SH-SY5Y (cell line): ENCODE data around the gene CTNNA1.

ENCODE experiments used
- GATA2 ChIP-seq: IDR thresholded peaks from 2 replicates; pipeline ENCODE4 v1.6.1; 2011; ENCODE audit warnings: mild to moderate bottlenecking, low read depth, low read length
- GATA3 ChIP-seq: IDR thresholded peaks from 2 replicates; pipeline ENCODE4 v1.6.1; 2011; ENCODE audit warnings: low read depth, mild to moderate bottlenecking, low read length, moderate library complexity

Gene CTNNA1

GRCh38 chr5:138967791-138968448, 214.7 kb downstream of the CTNNA1 start:
- TF ChIP-seq GATA3 (no peak), GATA2 (no peak)

GRCh38 chr5:138968601-138969000, 215.4 kb downstream of the CTNNA1 start:
- TF ChIP-seq GATA3 = no peak
- no peak for TF ChIP-seq GATA2

DNA sequence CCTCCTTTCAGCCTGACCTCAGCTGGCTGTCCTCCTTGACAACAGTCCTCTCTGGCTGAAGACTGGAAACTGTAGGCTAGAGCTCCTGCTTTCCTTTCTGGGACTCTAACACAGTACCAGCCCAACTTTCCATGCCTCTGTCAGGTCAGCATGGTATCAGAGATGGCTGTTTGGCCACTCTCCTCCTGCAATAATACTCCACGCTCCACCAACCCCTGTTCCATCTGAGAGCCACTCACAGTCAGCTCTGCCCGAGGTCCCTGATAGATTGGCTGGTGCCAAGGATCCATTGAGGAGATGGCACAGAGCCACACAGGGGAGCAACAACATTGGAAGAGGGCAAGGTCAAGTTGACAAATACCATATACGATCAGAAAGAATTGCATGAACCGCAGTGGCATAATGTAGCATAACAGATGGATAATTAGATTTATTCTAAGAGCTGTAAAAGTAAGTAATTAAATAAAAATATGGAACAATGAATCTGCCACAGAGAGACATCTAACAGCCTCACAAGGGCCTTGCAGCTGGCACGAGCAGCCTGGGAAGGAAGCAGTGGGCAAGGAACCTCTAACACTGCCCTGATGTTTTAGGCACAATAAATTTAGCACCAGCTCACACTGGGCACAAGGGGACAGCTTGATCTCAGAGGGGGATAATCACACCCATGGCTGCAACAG, 216.2 kb downstream of the CTNNA1 start:
- TF ChIP-seq GATA2 (no peak), GATA3 (no peak)

DNA sequence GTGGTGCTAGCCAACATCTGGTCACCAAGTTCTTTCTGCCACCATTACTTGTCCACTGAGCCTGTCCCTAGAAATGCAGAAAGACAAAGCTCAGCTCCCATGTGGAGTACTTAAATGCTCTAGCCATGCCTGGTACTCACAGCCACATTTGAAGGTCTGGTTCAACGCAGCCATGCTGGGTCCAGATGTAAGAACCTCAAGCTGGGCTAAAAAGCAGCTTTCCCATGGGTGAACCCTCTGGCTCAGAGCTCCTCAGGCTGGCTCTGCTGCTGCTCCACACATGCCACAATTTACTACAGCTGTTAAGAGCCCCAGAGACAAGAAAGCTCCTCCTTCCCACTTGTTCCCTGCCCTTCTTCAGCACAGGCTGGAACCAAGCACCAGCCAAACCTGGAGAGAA, 219.0 kb downstream of the CTNNA1 start:
- TF ChIP-seq GATA3 (no peak), GATA2 (no peak)

DNA sequence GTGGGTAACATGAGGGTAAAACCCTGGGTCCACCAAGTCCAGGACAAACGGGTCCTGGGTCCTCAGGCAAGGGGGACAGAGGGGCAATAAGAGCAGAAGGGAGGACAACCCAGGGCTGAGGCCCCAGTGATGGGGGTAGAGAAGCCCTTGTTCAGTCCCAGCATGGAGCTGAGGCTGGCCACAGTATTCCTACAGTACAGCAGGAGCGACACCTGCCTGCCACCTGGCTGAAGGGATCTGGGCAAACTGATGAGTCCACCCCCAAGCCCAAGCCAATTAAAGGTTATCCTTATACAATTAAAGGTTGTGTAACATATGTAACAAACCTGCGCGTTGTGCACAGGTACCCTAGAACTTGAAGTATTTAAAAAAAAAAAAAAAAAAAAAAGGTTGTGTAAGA, 219.6 kb downstream of the CTNNA1 start:
- TF ChIP-seq GATA3 (no peak), GATA2 (no peak)

DNA sequence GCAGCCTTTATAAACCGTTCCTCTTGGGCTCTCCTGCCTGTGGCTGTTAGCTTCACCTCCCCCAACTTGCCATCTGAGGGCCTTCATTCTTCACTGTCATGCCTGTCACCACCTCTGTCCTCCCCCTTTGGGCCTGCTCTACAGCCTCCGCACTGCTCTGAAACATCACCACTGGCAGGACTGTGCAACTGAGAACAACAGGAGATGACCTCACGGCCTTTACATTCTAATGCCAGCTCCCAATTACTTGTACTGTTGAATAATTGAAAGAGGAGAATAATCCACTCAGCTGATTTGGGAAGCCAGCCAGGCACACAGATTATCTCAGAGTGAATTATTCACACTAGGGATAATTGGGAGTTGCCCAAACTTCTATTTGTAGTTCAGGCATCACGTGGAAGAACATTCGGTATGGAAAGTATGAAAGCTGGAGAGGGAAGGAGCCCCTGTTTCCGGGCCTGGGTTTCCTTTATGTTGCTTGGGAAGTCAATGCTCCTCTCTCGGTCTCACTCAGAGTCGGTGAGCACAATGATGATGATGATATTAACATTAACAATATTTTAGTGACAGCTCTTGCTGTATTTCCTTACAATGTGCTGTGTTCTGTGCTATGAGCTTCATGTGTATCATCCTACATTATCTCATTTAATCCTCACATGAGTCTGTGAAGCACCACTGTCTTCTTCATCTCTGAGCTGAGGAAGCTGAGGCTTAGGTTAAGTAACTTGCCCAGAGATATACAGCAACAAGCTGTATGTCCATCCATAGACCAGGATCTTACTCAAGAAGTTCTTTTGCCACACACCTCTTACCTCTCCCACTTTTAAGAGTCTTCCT, 221.2 kb downstream of the CTNNA1 start:
- TF ChIP-seq GATA3 (no peak), GATA2 (no peak)

DNA sequence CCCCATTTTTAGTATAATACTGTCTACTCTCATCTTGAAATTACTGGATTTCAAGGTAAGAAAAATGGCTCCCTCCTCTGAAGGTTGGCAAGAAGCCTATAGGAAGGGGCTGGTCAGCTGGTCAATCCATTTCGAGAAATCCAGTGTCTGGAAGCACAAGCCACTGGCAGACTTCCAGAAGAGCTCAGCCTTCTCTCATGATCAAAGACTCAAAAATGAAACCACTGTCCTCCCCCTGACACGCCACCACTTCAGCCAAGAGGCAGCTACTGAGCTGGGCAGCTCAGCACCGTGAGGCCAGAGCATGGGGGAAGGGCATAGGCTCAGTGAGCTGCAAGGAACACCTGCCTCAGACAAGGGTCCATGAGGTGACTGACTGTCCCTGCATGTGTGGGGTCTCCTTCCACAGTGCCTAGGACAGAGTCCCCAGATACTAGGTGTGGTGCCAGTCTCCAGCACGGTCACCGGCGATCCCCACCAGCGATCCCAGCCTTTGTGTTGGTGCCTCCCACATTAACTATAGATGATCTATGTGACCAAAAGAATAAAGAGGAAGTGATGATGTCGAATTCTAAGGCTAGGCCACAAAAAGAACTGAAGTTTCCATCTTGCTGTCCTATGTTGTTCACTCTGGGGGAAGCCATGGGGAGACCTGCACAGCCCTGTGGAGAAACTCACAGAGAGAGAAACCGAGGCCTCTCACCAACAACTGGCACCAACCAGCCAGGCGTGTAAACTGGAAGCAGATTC, 222.0 kb downstream of the CTNNA1 start:
- no peak for TF ChIP-seq GATA3
- no peak for TF ChIP-seq GATA2

DNA sequence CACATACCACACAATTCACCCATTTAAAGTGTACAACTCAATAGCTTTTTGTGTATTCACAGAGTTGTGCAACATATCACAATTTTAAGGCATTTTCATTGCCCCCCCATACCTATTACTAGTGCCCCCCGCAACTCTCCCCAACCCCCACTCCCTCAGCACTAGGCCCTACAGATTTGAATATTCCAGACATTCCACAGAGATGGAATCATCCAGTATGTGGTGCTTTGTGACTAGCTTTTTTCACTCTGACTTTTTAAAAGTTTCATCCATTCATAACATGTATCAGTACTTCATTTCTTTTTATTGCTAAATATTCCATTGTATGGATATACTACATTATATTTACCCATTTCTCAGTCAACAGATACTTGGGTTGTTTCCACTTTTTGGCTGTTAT, 224.9 kb downstream of the CTNNA1 start:
- no peak for TF ChIP-seq GATA3
- no peak for TF ChIP-seq GATA2

GRCh38 chr5:138978581-138978980, 225.4 kb downstream of the CTNNA1 start:
- TF ChIP-seq GATA2 (no peak), GATA3 (no peak)

- TF ChIP-seq GATA3 = no peak
- no peak for TF ChIP-seq GATA2
Observed at GRCh38 chr5:138979684-138980280, 226.6 kb downstream of the CTNNA1 start.

DNA sequence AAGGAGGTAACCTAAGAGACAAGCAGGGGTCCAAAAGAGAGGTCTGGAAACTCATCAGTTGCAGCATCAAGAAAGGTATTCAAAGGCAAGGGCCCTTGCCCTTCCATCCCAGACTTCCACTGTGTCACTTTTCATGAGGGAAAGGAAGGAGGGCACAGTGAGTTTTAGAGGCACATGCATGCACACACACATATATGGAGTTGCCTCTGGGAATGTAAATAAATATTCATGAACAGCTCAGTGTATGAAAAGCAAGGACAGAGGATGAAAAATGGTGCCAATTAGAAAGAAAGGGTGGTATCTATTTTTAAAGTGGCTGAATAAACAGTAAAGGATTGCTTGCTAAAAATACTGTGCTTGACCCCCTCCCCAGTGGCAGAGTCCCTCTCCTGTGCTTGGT, 227.2 kb downstream of the CTNNA1 start:
- TF ChIP-seq GATA3 (no peak), GATA2 (no peak)

GRCh38 chr5:138981131-138981530, 227.9 kb downstream of the CTNNA1 start:
- TF ChIP-seq GATA3 (no peak), GATA2 (no peak)

DNA sequence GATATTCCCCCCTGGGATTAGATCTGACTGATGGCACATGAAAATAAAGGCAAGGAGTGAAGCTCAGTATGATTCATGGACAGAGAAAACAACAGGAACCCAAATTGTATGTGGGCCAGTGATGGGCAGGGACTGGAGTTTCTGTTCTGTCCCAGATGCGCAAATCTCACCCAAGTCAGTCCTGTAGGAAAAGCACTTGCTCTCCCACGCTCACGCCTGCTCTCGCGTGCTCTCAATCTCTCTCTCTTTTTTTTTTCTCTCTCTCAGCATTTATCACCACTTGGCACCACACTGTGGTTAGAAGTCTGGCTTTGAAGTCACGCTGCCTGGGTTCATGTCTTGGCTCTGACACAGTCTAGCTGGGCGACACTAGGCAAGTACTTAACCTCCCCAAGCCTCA, 228.4 kb downstream of the CTNNA1 start:
- TF ChIP-seq GATA2 = no peak
- TF ChIP-seq GATA3 = no peak
